Immature natural killer cell (primary cell): ENCODE data around the gene SKP1. TPM values are rescaled to one million over a fixed set of nuclear protein-coding genes. Genes with fewer than 3 reads are reported as not detected.

Experiments
- DNase-seq, 3 donors: peaks; one replicate each; pipeline ENCODE4 v3.0.0; 2022; ENCODE audit warnings: mixed read lengths in 1 of 3
- H3K27ac Mint-ChIP-seq, 6 donors: one replicate each; pipeline ENCODE4 v1.8.0; 2020; ENCODE audit warnings: mixed read lengths in 6 of 6, mild to moderate bottlenecking in 5 of 6, inconsistent platforms in 4 of 6, moderate library complexity in 3 of 6
- H3K27me3 Mint-ChIP-seq, 3 donors: one replicate each; pipeline ENCODE4 v1.8.0; 2020 to 2021; ENCODE audit warnings: low read depth in 3 of 3, mild to moderate bottlenecking in 3 of 3, mixed read lengths in 3 of 3, moderate library complexity in 3 of 3, inconsistent platforms in 1 of 3
- H3K36me3 Mint-ChIP-seq, 3 donors: one replicate each; pipeline ENCODE4 v1.8.0; 2020; ENCODE audit warnings: mixed read lengths in 3 of 3, inconsistent platforms in 2 of 3, mild to moderate bottlenecking in 2 of 3
- H3K4me1 Mint-ChIP-seq, 2 donors: one replicate each; pipeline ENCODE4 v1.8.0; 2020; ENCODE audit warnings: inconsistent platforms in 2 of 2, mild to moderate bottlenecking in 2 of 2, mixed read lengths in 2 of 2, moderate library complexity in 1 of 2
- H3K4me3 Mint-ChIP-seq, 5 donors: one replicate each; pipeline ENCODE4 v1.8.0; 2020; ENCODE audit warnings: mild to moderate bottlenecking in 5 of 5, mixed read lengths in 5 of 5, inconsistent platforms in 3 of 5, moderate library complexity in 3 of 5
- H3K9me3 Mint-ChIP-seq, 6 donors: one replicate each; pipeline ENCODE4 v1.8.0; 2020; ENCODE audit warnings: mild to moderate bottlenecking in 6 of 6, mixed read lengths in 6 of 6, inconsistent platforms in 4 of 6, moderate library complexity in 3 of 6
- polyA plus RNA-seq, 3 donors: library from polyadenylated mRNA; unstranded; fragments of 300-500 nt; fragmentation: Illumina TruSeq; gene quantifications; one replicate each; pipeline ENCODE4 v1.2.3, GENCODE V29; 2021

The SKP1 gene
- polyA plus RNA-seq, 3 donors from 2014 or later: 955 to 1,349 (median 1,131) TPM

DNA sequence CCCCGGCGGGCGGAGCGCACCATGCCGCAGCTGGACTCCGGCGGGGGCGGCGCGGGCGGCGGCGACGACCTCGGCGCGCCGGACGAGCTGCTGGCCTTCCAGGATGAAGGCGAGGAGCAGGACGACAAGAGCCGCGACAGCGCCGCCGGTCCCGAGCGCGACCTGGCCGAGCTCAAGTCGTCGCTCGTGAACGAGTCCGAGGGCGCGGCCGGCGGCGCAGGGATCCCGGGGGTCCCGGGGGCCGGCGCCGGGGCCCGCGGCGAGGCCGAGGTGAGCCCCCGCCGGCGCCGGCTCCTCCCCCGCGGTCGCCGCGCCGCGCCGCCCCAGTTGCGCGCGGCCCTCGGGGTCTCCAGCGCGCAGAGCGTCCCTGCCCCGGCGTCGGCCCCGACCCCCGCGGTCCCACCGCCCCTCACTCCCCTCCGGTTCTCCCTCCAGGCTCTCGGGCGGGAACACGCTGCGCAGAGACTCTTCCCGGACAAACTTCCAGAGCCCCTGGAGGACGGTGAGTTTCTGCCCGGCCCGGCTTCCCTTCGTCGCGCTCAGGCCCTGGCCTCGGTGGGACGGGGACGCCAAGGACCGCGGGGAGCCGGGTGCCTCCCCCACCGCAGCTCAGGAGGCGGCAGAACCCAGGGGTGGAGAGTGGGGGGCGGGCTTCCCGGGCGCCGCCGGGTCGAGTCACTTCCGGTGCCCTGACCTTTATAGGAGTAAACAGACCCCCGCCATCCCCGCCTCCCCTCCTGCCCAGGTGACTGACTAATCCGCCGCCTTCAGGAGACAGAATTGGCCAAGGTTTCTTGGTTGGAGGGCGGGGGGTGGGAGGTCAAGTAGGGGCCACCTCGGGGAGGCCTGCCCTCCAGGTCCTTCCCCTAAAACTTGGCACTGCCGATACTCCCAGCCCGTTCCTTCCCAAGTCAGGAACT, 61.6 kb downstream of the SKP1 start:
- peaks cover 0 to 17% (median 4%) of the 10 kb centered on the region in 3 donors for H3K36me3 Mint-ChIP-seq
- H3K4me1 Mint-ChIP-seq: peaks cover 62 to 66% of the 10 kb centered on the region in 2 donors
- peak overlapping the region; percentile 55 to 85 (median 78) for H3K4me3 Mint-ChIP-seq
- peak; percentile 70 to 75 (median 72) for DNase-seq
- H3K27me3 Mint-ChIP-seq: peaks cover 9 to 21% (median 10%) of the 10 kb centered on the region in 3 donors
- H3K9me3 Mint-ChIP-seq: no peaks in the 10 kb centered on the region
- peak overlapping the region in 5 of 6 donors; percentile 65 to 87 (median 69) for H3K27ac Mint-ChIP-seq

DNA sequence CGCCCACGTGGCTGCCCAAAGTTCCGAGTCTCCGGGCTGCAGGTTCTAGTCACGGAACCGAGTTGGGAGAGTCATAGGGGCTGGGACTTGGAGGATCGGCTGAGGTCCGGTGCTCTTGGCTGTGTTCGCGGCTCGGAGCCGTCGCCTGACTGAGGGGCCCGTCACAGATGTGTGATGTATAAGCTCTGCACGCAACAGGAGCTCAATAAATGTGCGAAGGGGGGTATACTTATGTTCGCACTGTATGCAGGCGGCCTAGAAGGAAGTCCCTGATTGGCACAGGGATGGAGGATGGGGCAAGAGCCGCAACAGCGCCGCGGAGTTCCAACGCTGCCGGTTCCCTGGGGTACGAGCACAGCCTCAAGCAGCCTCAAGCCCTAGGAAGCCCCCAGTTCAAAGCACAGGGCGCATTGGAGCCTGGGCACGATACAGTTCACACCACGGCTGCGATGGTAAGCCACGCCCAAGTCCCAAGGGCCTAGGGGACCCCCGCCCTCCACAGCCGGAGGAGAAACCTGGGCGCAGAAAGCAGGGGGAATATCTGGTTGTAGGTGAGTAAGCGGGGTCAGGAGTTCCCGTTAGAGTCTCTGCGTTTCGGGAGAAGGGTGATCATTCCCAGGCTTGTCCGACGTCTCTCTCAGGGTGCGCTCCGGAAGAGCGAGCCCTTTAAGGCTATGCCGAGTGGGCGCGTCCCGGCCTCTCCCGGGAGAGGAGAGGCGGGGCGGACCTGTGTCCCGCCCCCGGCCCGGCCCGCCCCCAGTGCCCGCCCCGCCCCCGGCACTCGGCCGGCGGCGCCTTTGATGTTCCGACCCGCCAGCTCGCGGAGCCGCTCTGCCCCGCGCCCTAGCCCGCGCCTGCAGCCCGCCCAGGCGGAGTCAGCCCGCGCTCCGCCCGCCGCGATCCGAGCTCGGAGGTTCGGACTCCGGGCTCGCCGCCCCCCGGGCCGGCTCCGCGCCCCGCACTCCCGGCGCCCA, 62.6 kb downstream of the SKP1 start, which contains the start of gene TCF7:
Gene TCF7, plus strand, starts transcription at position 780 of the 974 bp plus-strand sequence. CDS start 226 bp downstream, outside the sequence.
- peak within 1 kb of the TSS; percentile 86 to 94 (median 91) for H3K4me3 Mint-ChIP-seq
- peaks cover 0 to 11% (median 4%) of the 10 kb centered on the region in 3 donors for H3K36me3 Mint-ChIP-seq
- peaks cover 52 to 56% of the 10 kb centered on the region in 2 donors for H3K4me1 Mint-ChIP-seq
- peaks cover 9 to 21% (median 10%) of the 10 kb centered on the region in 3 donors for H3K27me3 Mint-ChIP-seq
- peak within 1 kb of the TSS; percentile 79 to 94 (median 91) for H3K27ac Mint-ChIP-seq
- H3K9me3 Mint-ChIP-seq: no peaks in the 10 kb centered on the region
- peak; percentile 69 to 78 (median 76) for DNase-seq

DNA sequence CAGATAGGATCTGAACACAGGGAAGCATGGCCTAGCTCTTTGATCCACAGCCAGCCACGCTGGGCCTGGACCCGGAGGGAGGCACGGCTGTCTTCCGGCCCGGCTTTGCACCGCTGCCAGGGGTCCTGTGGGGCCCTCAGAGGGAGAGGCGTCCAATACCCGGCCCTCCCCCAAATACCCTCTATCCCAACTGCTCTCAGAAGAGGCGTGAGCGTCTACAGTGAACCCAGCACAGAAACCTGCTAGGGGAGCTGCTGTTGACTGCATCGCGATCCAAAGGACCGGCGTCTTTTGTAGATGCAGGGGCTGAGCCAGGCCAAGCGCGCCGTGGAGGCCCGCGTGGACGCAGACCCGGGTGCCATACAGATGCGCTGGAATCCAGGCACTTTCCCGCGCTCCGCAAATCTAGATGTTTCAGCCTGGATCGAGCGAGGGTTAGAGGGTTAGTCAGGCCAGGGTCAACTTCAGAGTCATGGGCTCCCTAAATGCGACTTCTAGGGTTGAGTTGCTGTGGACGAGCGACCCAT, 63.3 kb downstream of the SKP1 start:
- peaks cover 45 to 49% of the 10 kb centered on the region in 2 donors for H3K4me1 Mint-ChIP-seq
- H3K4me3 Mint-ChIP-seq: peak overlapping the region; percentile 86 to 94 (median 91)
- peak overlapping the region; percentile 78 to 94 (median 91) for H3K27ac Mint-ChIP-seq
- peaks cover 0 to 7% (median 4%) of the 10 kb centered on the region in 3 donors for H3K36me3 Mint-ChIP-seq
- H3K27me3 Mint-ChIP-seq: peaks cover 9 to 19% (median 10%) of the 10 kb centered on the region in 3 donors
- no peak for DNase-seq
- no peaks in the 10 kb centered on the region for H3K9me3 Mint-ChIP-seq

DNA sequence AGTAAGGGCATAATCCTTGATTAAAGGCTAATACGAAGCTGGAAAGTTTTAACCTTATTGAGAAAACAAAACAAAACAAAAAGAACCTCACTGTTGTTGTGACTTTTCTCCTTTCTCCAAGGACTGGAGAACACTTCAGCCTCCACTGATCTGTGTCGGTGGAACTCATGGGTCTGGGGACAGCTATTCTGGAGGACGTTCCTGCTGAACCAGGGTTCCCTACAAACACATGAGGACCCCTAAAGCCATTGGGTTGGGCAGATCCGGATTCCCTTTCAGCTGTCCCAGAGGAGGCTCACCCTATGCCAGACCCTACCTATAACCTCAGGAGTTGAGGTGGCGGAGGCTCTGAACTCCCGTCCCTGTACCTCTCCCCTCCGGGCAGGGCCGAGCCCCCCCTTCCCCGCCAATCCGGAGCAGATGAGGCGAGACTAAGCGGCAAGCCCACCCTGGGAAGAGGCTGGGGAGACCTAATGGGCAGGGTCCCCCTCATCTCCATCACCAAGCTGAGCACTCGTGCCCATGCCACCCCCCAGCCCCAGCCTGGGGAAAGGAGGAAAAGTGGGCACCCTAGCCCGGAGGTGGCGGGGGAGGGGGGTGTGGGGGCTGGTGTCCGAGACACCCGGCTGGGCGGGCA, 63.9 kb downstream of the SKP1 start:
- Mint-ChIP-seq H3K4me3 (peak overlapping the region in 2 of 5 donors; percentile 18 to 36), H3K36me3 (peaks cover 0 to 7% (median 4%) of the 10 kb centered on the region in 3 donors), H3K27me3 (peaks cover 9 to 19% (median 10%) of the 10 kb centered on the region in 3 donors), H3K9me3 (no peaks in the 10 kb centered on the region), H3K27ac (peak overlapping the region in 2 of 6 donors; percentile 14 to 40), H3K4me1 (peaks cover 42 to 46% of the 10 kb centered on the region in 2 donors)
- DNase-seq: no peak

DNA sequence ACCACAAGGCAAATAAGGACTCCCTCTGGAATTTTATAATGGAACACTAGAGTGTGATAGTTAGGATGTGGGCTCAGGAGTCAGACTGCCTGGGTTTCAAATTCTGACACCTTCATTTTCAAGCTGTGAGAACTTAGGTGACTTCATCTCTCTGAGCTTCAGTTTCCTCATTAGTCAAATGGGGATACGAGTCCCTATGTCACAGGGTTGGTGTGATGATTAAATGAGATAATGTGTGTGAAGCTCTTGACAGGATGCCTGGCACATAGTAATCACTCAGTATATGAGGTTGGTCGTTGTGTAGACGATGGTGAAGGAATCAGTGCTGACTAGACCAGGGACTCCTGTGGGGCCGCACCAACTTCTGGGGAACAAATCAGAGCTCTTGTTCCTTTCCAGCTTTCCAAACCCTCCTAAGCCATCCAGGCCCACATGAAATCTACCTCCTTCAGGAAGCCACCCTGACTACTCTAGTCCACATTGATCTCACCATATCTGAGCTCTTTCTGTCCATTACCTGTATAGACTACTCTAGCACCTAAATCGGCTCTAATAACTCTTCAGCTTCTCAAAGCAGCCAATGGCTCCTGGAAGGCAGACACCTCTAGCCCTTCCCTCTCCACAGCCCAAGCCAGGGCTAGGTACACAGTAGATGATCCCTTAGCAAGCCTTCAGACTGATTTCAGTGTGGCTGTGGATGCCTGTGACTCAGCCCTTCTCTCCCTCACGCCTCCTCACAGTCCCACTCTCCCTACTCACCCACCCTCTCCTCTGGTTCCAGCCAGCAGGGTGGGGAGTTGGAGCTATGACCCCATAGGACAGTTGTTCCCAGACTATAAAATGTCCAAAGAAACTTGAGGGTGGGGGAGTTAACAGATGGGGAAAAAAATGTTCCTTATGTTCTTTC, 64.8 kb downstream of the SKP1 start:
- no peak for DNase-seq
- Mint-ChIP-seq H3K9me3 (no peaks in the 10 kb centered on the region), H3K4me3 (peak overlapping the region in 1 of 5 donors; percentile 18), H3K4me1 (peaks cover 41 to 46% of the 10 kb centered on the region in 2 donors), H3K27ac (peak overlapping the region in 5 of 6 donors; percentile 5 to 80 (median 9)), H3K27me3 (peaks cover 9 to 22% (median 10%) of the 10 kb centered on the region in 3 donors), H3K36me3 (peaks cover 0 to 4% (median 4%) of the 10 kb centered on the region in 3 donors)

DNA sequence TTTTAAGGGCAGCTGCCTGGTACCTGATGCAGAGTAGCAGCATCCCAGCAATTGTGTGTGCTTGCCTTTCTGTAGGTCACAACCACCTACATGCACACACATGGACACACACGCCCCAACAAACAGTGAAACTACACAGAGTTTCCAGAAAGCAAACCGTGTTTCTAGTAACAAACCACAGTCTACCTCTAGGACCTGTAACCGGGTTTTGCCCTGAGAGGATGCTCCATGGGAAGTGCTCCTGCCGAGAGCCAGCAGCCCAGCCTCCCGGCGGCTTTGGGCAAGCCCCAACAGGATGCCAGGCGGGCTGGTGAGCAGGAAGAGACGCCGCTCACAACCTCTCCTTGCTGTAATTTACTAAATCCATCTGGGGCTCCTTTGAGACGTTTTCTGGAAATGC, 66.4 kb downstream of the SKP1 start:
- no peaks in the 10 kb centered on the region for H3K9me3 Mint-ChIP-seq
- no peak overlapping the region for H3K27ac Mint-ChIP-seq
- peaks cover 9 to 22% (median 10%) of the 10 kb centered on the region in 3 donors for H3K27me3 Mint-ChIP-seq
- H3K4me1 Mint-ChIP-seq: peaks cover 31 to 49% of the 10 kb centered on the region in 2 donors
- DNase-seq: no peak
- no peak overlapping the region for H3K4me3 Mint-ChIP-seq
- H3K36me3 Mint-ChIP-seq: no peaks in the 10 kb centered on the region

DNA sequence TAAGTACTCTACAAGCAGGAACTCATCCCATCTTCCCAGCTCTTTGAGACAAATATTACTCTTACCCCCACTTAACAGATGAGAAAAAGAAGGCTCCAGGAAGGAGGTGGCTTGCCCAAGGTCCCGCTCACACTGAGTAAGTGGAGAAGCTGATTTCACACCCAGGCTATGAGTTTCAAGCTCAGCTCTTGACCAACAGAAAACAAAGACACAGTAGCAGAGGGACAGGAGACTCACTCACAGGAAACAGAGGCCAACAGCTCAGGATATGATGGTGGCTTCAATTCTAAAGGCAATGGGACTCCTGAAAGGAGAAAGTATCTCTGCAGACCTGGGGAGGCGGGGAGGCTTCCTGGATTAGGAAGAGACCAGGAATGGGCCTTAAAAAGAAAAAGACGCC, 69.0 kb downstream of the SKP1 start:
- H3K27ac Mint-ChIP-seq: peak overlapping the region in 2 of 6 donors; percentile 31 to 40
- H3K9me3 Mint-ChIP-seq: no peaks in the 10 kb centered on the region
- no peaks in the 10 kb centered on the region for H3K36me3 Mint-ChIP-seq
- peaks cover 0 to 12% (median 3%) of the 10 kb centered on the region in 3 donors for H3K27me3 Mint-ChIP-seq
- peak overlapping the region in 2 of 5 donors; percentile 16 to 45 for H3K4me3 Mint-ChIP-seq
- no peak for DNase-seq
- H3K4me1 Mint-ChIP-seq: peaks cover 37 to 48% of the 10 kb centered on the region in 2 donors

DNA sequence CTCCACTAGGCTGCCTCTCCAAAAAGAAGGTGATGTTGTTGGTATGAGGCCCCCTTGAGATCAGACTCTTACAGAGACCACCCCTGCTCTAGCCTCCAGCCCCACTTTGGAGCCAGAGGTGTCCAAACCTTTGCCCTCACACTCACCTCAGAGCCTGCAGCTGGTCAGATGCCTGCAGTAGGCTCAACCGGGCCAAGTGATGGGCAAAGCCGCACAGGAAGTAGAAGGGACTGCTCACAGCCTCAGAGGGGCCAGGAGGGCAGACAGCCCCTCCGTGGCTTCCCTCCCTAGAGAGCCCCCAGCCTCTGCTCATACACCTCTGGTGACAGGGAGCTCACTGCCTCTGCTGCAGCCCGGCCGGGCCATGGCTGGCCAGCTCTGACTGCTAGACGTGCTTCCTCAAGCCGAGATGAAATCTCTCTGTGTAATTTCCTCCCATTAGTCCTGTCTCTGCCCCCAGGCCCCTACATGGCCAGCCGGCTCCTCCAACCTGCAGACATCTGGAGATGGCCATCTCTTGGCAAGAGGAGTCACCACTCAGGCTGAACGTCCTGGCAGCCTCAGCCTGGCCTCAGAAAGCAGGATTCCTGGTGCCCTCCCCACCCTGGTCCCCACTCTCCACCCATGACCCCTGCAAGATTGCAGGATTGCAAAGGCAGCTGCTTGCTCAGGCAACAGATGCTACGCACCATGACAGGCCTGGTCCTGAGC, 69.6 kb downstream of the SKP1 start:
- no peaks in the 10 kb centered on the region for H3K36me3 Mint-ChIP-seq
- peaks cover 0 to 10% (median 5%) of the 10 kb centered on the region in 3 donors for H3K27me3 Mint-ChIP-seq
- H3K9me3 Mint-ChIP-seq: no peaks in the 10 kb centered on the region
- DNase-seq: no peak
- peaks cover 37 to 45% of the 10 kb centered on the region in 2 donors for H3K4me1 Mint-ChIP-seq
- peak overlapping the region in 2 of 5 donors; percentile 11 to 16 for H3K4me3 Mint-ChIP-seq
- H3K27ac Mint-ChIP-seq: peak overlapping the region in 2 of 6 donors; percentile 35 to 66

DNA sequence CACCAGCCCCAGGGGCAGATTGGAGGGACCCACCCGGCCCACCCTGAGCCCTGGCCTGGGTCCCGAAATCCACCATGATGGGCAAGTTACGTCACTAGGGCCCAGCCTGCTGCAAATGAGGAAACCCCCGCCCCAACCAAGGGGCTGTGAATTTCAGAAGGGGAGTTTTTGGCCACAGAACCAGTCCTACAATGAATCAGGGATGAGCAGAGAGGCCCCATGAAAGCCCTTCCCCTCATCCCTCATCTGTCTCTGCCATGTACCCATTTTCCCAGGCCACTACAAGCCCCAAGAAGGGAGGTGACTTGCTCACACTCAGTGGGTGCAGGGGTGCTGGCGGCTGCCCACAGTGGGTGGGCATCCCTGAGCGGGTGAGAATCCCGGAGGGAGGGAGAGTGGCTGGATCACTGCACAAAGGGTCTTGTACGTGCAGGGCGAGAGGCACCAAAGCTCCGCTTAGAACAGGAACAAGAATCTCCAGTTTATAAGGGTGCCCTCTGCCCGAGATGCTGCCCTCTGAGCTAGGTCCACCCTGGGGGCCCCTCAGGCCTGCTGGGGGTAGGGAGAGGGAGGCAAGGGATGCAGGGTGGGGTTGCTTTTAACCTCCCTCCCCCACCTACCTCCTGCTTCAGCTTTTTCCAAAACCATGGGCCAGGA, 72.6 kb downstream of the SKP1 start:
- Mint-ChIP-seq H3K36me3 (no peaks in the 10 kb centered on the region), H3K9me3 (no peaks in the 10 kb centered on the region), H3K27ac (peak overlapping the region; percentile 11 to 87 (median 46)), H3K4me1 (peaks cover 57 to 61% of the 10 kb centered on the region in 2 donors), H3K4me3 (peak overlapping the region; percentile 32 to 79 (median 46)), H3K27me3 (peaks cover 0 to 5% (median 5%) of the 10 kb centered on the region in 3 donors)
- no peak for DNase-seq

DNA sequence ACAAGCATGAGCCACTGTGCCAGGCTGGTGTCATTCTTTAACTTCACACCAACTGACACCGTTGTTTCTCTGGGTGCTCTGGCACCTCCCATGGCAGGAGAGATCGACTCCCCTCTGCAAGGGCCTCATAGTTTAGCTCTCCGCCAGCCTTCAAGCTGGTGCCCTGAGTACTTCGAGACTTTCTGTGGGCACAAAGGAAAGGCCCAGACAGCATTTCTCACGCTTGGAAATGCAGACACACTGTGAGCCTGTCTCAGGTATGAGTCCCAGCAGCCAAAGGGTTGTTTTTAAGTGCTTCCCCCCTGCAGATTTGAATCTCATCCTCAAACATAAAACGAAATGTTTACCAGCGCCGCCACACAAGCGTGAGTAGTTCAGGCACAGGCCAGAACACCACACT, 73.4 kb downstream of the SKP1 start:
- DNase-seq: no peak
- H3K4me1 Mint-ChIP-seq: peaks cover 58 to 68% of the 10 kb centered on the region in 2 donors
- H3K9me3 Mint-ChIP-seq: no peaks in the 10 kb centered on the region
- H3K4me3 Mint-ChIP-seq: no peak overlapping the region
- peak overlapping the region in 1 of 6 donors; percentile 70 for H3K27ac Mint-ChIP-seq
- H3K36me3 Mint-ChIP-seq: no peaks in the 10 kb centered on the region
- H3K27me3 Mint-ChIP-seq: peaks cover 0 to 5% (median 5%) of the 10 kb centered on the region in 3 donors
